HCT116 (cell line): ENCODE results near the gene PRKACG. TPM values are rescaled to one million over a fixed set of nuclear protein-coding genes. Genes with fewer than 3 reads are reported as not detected.

ENCODE experiments used
- ATAC-seq: fragments of 200-7000 bp; cut with Tn5 transposase; 2 replicates; pipeline ENCODE4 v1.9.1; 2020; ENCODE audit warnings: mild to moderate bottlenecking, moderate library complexity
- BruUV-seq: library from RNA; stranded (reverse); fragments of 400-500 nt; replicated peaks from 2 replicates; lab custom pipeline; 2021; lab: Mats Ljungman, UMichigan
- CTCF ChIA-PET: fragments of 300-600 bp; sonication (Branson Sonifier 250); formaldehyde crosslinking; loops from one replicate; lab custom pipeline; 2021; ENCODE audit warnings: antibody characterized with exemption; lab: Charles Lee
- POLR2A ChIA-PET: fragments of 300-600, 350-600 bp; sonication (Branson Sonifier 250); formaldehyde crosslinking; loops from one replicate; lab custom pipeline; 2021; ENCODE audit warnings: antibody characterized with exemption; lab: Charles Lee
- RAD21 ChIA-PET, 2 experiments: fragments of 300-600 bp; sonication (Branson Sonifier 250); formaldehyde crosslinking; loops; one replicate each; lab custom pipeline; 2023; ENCODE audit warnings: low total read pairs in 2 of 2; ENCODE audit not compliant: uncharacterized antibody in 2 of 2, unreplicated experiment in 2 of 2, low non-redundant PET in 1 of 2; lab: Charles Lee
- DNase-seq: peaks from one replicate; pipeline ENCODE4 v3.0.0-alpha.2; 2010; ENCODE audit warnings: low read depth, low spot score
- H2AFZ ChIP-seq: fragments of 200-600 bp; shearing (Covaris generic), sonication (generic); 2 replicates; pipeline ENCODE4 v1.6.1; 2017; ENCODE audit warnings: low read depth, mixed run types, mixed read lengths, antibody characterized with exemption, low read length; ENCODE audit not compliant: poor library complexity, severe bottlenecking
- H3K27ac ChIP-seq: 2 replicates; pipeline ENCODE4 v1.5.1; 2012; ENCODE audit warnings: low read depth, low read length
- H3K27me3 ChIP-seq: fragments of 200-600 bp; sonication (generic); 2 replicates; pipeline ENCODE4 v1.6.1; 2016; ENCODE audit warnings: mixed run types, low read length, mixed read lengths; ENCODE audit not compliant: insufficient read depth
- H3K36me3 ChIP-seq, 2 experiments: fragments of 200-500 bp in 1 of 2; fragments of 200-600 bp in 1 of 2; sonication (Bioruptor generic) in 1 of 2; sonication (generic) in 1 of 2; 2 replicates each; pipeline versions ENCODE4 v1.5.1 to v1.6.1; 2014 to 2016; ENCODE audit warnings: low read length in 2 of 2, inconsistent platforms in 1 of 2, mixed read lengths in 1 of 2, mixed run types in 1 of 2; ENCODE audit not compliant: insufficient read depth in 2 of 2, control insufficient read depth in 1 of 2
- H3K4me1 ChIP-seq, 2 experiments: fragments of 200-600 bp in 1 of 2; sonication (generic) in 1 of 2; 2 replicates each; pipeline versions ENCODE4 v1.5.1 to v1.6.1; 2012 to 2017; ENCODE audit warnings: low read length in 2 of 2, inconsistent platforms in 1 of 2, mild to moderate bottlenecking in 1 of 2, mixed read lengths in 1 of 2, mixed run types in 1 of 2, moderate library complexity in 1 of 2; ENCODE audit not compliant: insufficient read depth in 2 of 2, control insufficient read depth in 1 of 2
- H3K4me2 ChIP-seq: fragments of 200-600 bp; sonication (generic); 2 replicates; pipeline ENCODE4 v1.6.1; 2017; ENCODE audit warnings: mixed run types, low read length, mixed read lengths
- H3K4me3 ChIP-seq, 2 experiments: fragments of 200-600 bp in 1 of 2; sonication (generic) in 1 of 2; replicated peaks in 1 of 2; 2 replicates each; pipeline ENCODE4 v1.5.1; 2011 to 2016; ENCODE audit warnings: low read length in 2 of 2, control low read depth in 1 of 2, low read depth in 1 of 2, mild to moderate bottlenecking in 1 of 2, mixed read lengths in 1 of 2, mixed run types in 1 of 2
- H3K79me2 ChIP-seq: fragments of 200-600 bp; sonication (generic); 2 replicates; pipeline ENCODE4 v1.6.1; 2017; ENCODE audit warnings: mild to moderate bottlenecking, mixed run types, low read length, moderate library complexity, mixed read lengths; ENCODE audit not compliant: insufficient read depth
- H3K9ac ChIP-seq: fragments of 200-600 bp; sonication (generic); 2 replicates; pipeline ENCODE4 v1.6.1; 2016; ENCODE audit warnings: low read length, mixed read lengths
- H3K9me2 ChIP-seq: fragments of 200-600 bp; sonication (generic), shearing (Covaris generic); 2 replicates; pipeline ENCODE4 v1.6.1; 2017; ENCODE audit warnings: mixed run types, mild to moderate bottlenecking, moderate library complexity; ENCODE audit not compliant: insufficient read depth
- H3K9me3 ChIP-seq, 2 experiments: fragments of 200-500 bp in 1 of 2; fragments of 200-600 bp in 1 of 2; sonication (Bioruptor generic) in 1 of 2; sonication (generic) in 1 of 2; 2 replicates each; pipeline ENCODE4 v1.6.1; 2014 to 2017; ENCODE audit warnings: low read length in 2 of 2, mixed read lengths in 2 of 2, inconsistent platforms in 1 of 2, low read depth in 1 of 2, mild to moderate bottlenecking in 1 of 2, mixed run types in 1 of 2, moderate library complexity in 1 of 2; ENCODE audit not compliant: control insufficient read depth in 1 of 2, insufficient read depth in 1 of 2
- H4K20me1 ChIP-seq: fragments of 200-600 bp; sonication (generic), shearing (Covaris generic); 2 replicates; pipeline ENCODE4 v1.6.1; 2017; ENCODE audit warnings: mixed run types, mild to moderate bottlenecking, moderate library complexity; ENCODE audit not compliant: insufficient read depth
- MAX ChIP-seq: IDR thresholded peaks from 2 replicates; pipeline ENCODE4 v1.6.1; 2012
- RAD21 ChIP-seq: IDR thresholded peaks from 2 replicates; pipeline ENCODE4 v1.6.1; 2012; ENCODE audit warnings: low read depth, mild to moderate bottlenecking
- SP1 ChIP-seq: IDR thresholded peaks from 2 replicates; pipeline ENCODE4 v1.6.1; 2012; ENCODE audit warnings: low read depth
- SRF ChIP-seq: IDR thresholded peaks from 2 replicates; pipeline ENCODE4 v1.6.1; 2012; ENCODE audit warnings: low read depth
- YY1 ChIP-seq: IDR thresholded peaks from 2 replicates; pipeline ENCODE4 v1.6.1; 2011; ENCODE audit warnings: low read length, low read depth, moderate library complexity, mild to moderate bottlenecking; ENCODE audit not compliant: insufficient replicate concordance; ENCODE audit errors: extremely low read depth
- intact Hi-C: fragments of 100-400 bp; cut with micrococcal nuclease; formaldehyde crosslinking; loops from 2 replicates; pipeline ENCODE4 v1.10.0; 2022
- total RNA-seq: library from RNA; stranded (reverse); gene quantifications from one replicate; pipeline ENCODE4 v1.2.1, GENCODE V29; 2021; ENCODE audit not compliant: unreplicated experiment

The PRKACG gene
- total RNA-seq, 1 experiment from 2014 or later, result not detected

- POLR2A ChIA-PET, result no interaction called here
- intact Hi-C loops, result no loop called here
Measured at GRCh38 chr9:68964765-68965164, 49.1 kb downstream of the PRKACG start.

GRCh38 chr9:68964102-68964541, 49.8 kb downstream of the PRKACG start:
- no peak for ATAC-seq
- ChIA-PET RAD21 (no interaction called here), CTCF (no interaction called here), POLR2A (no interaction called here)
- Histone ChIP-seq H3K4me2 (no peak overlapping the region), H2AFZ (no peak overlapping the region), H3K9me3 (no peaks in the 10 kb centered on the region), H3K4me1 (no peaks in the 10 kb centered on the region), H4K20me1 (no peaks in the 10 kb centered on the region), H3K9ac (no peak overlapping the region), H3K27ac (no peak overlapping the region), H3K9me2 (no peaks in the 10 kb centered on the region), H3K27me3 (peaks cover 26% of the 10 kb centered on the region), H3K79me2 (no peaks in the 10 kb centered on the region), H3K4me3 (no peak overlapping the region), H3K36me3 (no peaks in the 10 kb centered on the region)
- no TSS peak for BruUV-seq
- intact Hi-C loops, result no loop called here
- DNase-seq, result no peak
- no peak for TF ChIP-seq MAX
- no peak for TF ChIP-seq SP1
- TF ChIP-seq, all 23 proteins: peak for 0

More at GRCh38 chr9:68964765-68965164, 49.1 kb downstream of the PRKACG start:
- no peak overlapping the region for H3K27ac ChIP-seq
- no peaks in the 10 kb centered on the region for H3K9me3 ChIP-seq
- TF ChIP-seq YY1 (no peak), SRF (no peak), RAD21 (no peak)
- peaks cover 26% of the 10 kb centered on the region for H3K27me3 ChIP-seq
- H3K9me2 ChIP-seq, result no peaks in the 10 kb centered on the region
- H3K79me2 ChIP-seq, result no peaks in the 10 kb centered on the region
- ATAC-seq (no peak), DNase-seq (no peak)
- H3K4me2 ChIP-seq, result no peak overlapping the region
- H3K4me3 ChIP-seq, result no peak overlapping the region
- H2AFZ ChIP-seq, result no peak overlapping the region
- CTCF ChIA-PET, result no interaction called here
- H3K9ac ChIP-seq, result no peak overlapping the region
- no peaks in the 10 kb centered on the region for H4K20me1 ChIP-seq
- RAD21 ChIA-PET, result no interaction called here
- no TSS peak for BruUV-seq
- no peaks in the 10 kb centered on the region for H3K36me3 ChIP-seq
- no peaks in the 10 kb centered on the region for H3K4me1 ChIP-seq
